ENCODE data around the gene TNFSF15. TPM values are rescaled to one million over a fixed set of nuclear protein-coding genes. Genes with fewer than 3 reads are reported as not detected.

TNFSF15 gene
- total RNA-seq, 4 donors from 2014 or later = 0.15 to 3.3 TPM; not detected in 2

GRCh38 chr9:114798101-114798500 lies 7.7 kb downstream of the TNFSF15 start:
- TF ChIP-seq POLR2A (IDR thresholded peaks at IDR 0.05) = no peak
- no peak for DNase-seq
- no peak overlapping the region for H3K4me3 ChIP-seq
- H3K27ac ChIP-seq = no peak overlapping the region
- H3K9me3 ChIP-seq = no peaks in the 10 kb centered on the region
- no peaks in the 10 kb centered on the region for H3K27me3 ChIP-seq
- no peaks in the 10 kb centered on the region for H3K36me3 ChIP-seq
- intact Hi-C loops (cut with DNase I; ENCODE audit: low total_unique reads) = no loop called here
- H3K4me1 ChIP-seq = no peaks in the 10 kb centered on the region

GRCh38 chr9:114792396-114792795 lies 13.4 kb downstream of the TNFSF15 start:
- no peak overlapping the region for H3K27ac ChIP-seq
- no peak for DNase-seq
- no peaks in the 10 kb centered on the region for H3K9me3 ChIP-seq
- H3K27me3 ChIP-seq = no peaks in the 10 kb centered on the region
- no peak for TF ChIP-seq POLR2A (IDR thresholded peaks at IDR 0.05)
- no peak for TF ChIP-seq CTCF (IDR thresholded peaks at IDR 0.05)
- no peaks in the 10 kb centered on the region for H3K4me1 ChIP-seq
- no peak overlapping the region for H3K4me3 ChIP-seq
- H3K36me3 ChIP-seq = no peaks in the 10 kb centered on the region
- intact Hi-C loops (cut with DNase I; ENCODE audit: low total_unique reads) = no loop called here

GRCh38 chr9:114791736-114792135 lies 14.1 kb downstream of the TNFSF15 start:
- Histone ChIP-seq H3K36me3 (no peaks in the 10 kb centered on the region), H3K9me3 (no peaks in the 10 kb centered on the region), H3K4me3 (no peak overlapping the region), H3K27me3 (no peaks in the 10 kb centered on the region), H3K27ac (no peak overlapping the region), H3K4me1 (no peaks in the 10 kb centered on the region)
- intact Hi-C loops (cut with DNase I; ENCODE audit: low total_unique reads) = no loop called here
- DNase-seq = no peak
- TF ChIP-seq POLR2A (IDR thresholded peaks at IDR 0.05) = no peak
- no peak for TF ChIP-seq CTCF (IDR thresholded peaks at IDR 0.05)

GRCh38 chr9:114791312-114791711 lies 14.5 kb downstream of the TNFSF15 start:
- TF ChIP-seq POLR2A (IDR thresholded peaks at IDR 0.05) = no peak
- TF ChIP-seq CTCF (IDR thresholded peaks at IDR 0.05) = no peak
- intact Hi-C loops (cut with DNase I; ENCODE audit: low total_unique reads) = no loop called here
- H3K36me3 ChIP-seq = no peaks in the 10 kb centered on the region
- H3K9me3 ChIP-seq = no peaks in the 10 kb centered on the region
- no peaks in the 10 kb centered on the region for H3K4me1 ChIP-seq
- DNase-seq = no peak
- no peak overlapping the region for H3K27ac ChIP-seq
- H3K4me3 ChIP-seq = no peak overlapping the region
- no peaks in the 10 kb centered on the region for H3K27me3 ChIP-seq

GRCh38 chr9:114790521-114790920 lies 15.3 kb downstream of the TNFSF15 start:
- Histone ChIP-seq H3K4me3 (no peak overlapping the region), H3K27me3 (no peaks in the 10 kb centered on the region), H3K27ac (no peak overlapping the region), H3K36me3 (no peaks in the 10 kb centered on the region), H3K4me1 (no peaks in the 10 kb centered on the region), H3K9me3 (no peaks in the 10 kb centered on the region)
- TF ChIP-seq CTCF (IDR thresholded peaks at IDR 0.05) (no peak), POLR2A (IDR thresholded peaks at IDR 0.05) (no peak)
- DNase-seq = no peak
- intact Hi-C loops (cut with DNase I; ENCODE audit: low total_unique reads) = no loop called here

GRCh38 chr9:114789006-114789405 lies 16.8 kb downstream of the TNFSF15 start:
- DNase-seq = no peak
- H3K27me3 ChIP-seq = no peaks in the 10 kb centered on the region
- no peaks in the 10 kb centered on the region for H3K4me1 ChIP-seq
- H3K9me3 ChIP-seq = no peaks in the 10 kb centered on the region
- H3K36me3 ChIP-seq = no peaks in the 10 kb centered on the region
- intact Hi-C loops (cut with DNase I; ENCODE audit: low total_unique reads) = no loop called here
- no peak overlapping the region for H3K4me3 ChIP-seq
- TF ChIP-seq CTCF (IDR thresholded peaks at IDR 0.05) = no peak
- no peak for TF ChIP-seq POLR2A (IDR thresholded peaks at IDR 0.05)
- no peak overlapping the region for H3K27ac ChIP-seq

Measured in uterus (tissue), 4 donors.